H9 (cell line): ENCODE results near the gene RIMBP3C. TPM values are rescaled to one million over a fixed set of nuclear protein-coding genes. Genes with fewer than 3 reads are reported as not detected.

Experiments
- DNase-seq: peaks from one replicate; pipeline ENCODE4 v3.0.0-alpha.2; 2017
- H2AFZ ChIP-seq: one replicate; pipeline ENCODE4 v1.6.1; 2013; ENCODE audit warnings: mild to moderate bottlenecking, low read length, control low read depth, moderate library complexity
- H2AK5ac ChIP-seq: 2 replicates; pipeline ENCODE4 v1.6.1; 2013; ENCODE audit warnings: low read length, control low read depth, mixed read lengths; ENCODE audit not compliant: insufficient read length
- H2BK120ac ChIP-seq: one replicate; pipeline ENCODE4 v1.6.1; 2013; ENCODE audit warnings: low read depth, mild to moderate bottlenecking, low read length, control low read depth, inconsistent platforms; ENCODE audit not compliant: poor library complexity, severe bottlenecking
- H2BK12ac ChIP-seq: 2 replicates; pipeline ENCODE4 v1.6.1; 2013; ENCODE audit warnings: low read length, control low read depth, mixed read lengths, low read depth; ENCODE audit not compliant: insufficient read length
- H2BK15ac ChIP-seq: 2 replicates; pipeline ENCODE4 v1.6.1; 2013; ENCODE audit warnings: low read depth, low read length, control low read depth
- H2BK20ac ChIP-seq: one replicate; pipeline ENCODE4 v1.6.1; 2013; ENCODE audit warnings: low read depth, mild to moderate bottlenecking, low read length, control low read depth, inconsistent platforms; ENCODE audit not compliant: poor library complexity, severe bottlenecking
- H2BK5ac ChIP-seq: 2 replicates; pipeline ENCODE4 v1.6.1; 2013; ENCODE audit warnings: low read length, control low read depth, mixed read lengths; ENCODE audit not compliant: insufficient read length
- H3K14ac ChIP-seq: 2 replicates; pipeline ENCODE4 v1.6.1; 2013; ENCODE audit warnings: low read length, control low read depth; ENCODE audit not compliant: insufficient read depth
- H3K18ac ChIP-seq: 2 replicates; pipeline ENCODE4 v1.6.1; 2013; ENCODE audit warnings: low read depth, mild to moderate bottlenecking, mixed read lengths, low read length, control low read depth; ENCODE audit not compliant: insufficient read length
- H3K23ac ChIP-seq: 2 replicates; pipeline ENCODE4 v1.6.1; 2013; ENCODE audit warnings: low read length, control low read depth, mixed read lengths, low read depth; ENCODE audit not compliant: insufficient read length
- H3K23me2 ChIP-seq: 2 replicates; pipeline ENCODE4 v1.6.1; 2013; ENCODE audit warnings: low read depth, mild to moderate bottlenecking, mixed read lengths, low read length, control low read depth; ENCODE audit not compliant: insufficient read length, poor library complexity, severe bottlenecking
- H3K27ac ChIP-seq: 2 replicates; pipeline ENCODE4 v1.5.1; 2013; ENCODE audit warnings: low read length, control low read depth, mixed read lengths, low read depth; ENCODE audit not compliant: insufficient read length
- H3K27me3 ChIP-seq: 2 replicates; pipeline ENCODE4 v1.6.1; 2013; ENCODE audit warnings: low read length, control low read depth, inconsistent platforms; ENCODE audit not compliant: insufficient read depth
- H3K4ac ChIP-seq: 2 replicates; pipeline ENCODE4 v1.6.1; 2013; ENCODE audit warnings: low read depth, mild to moderate bottlenecking, control low read depth, inconsistent platforms, low read length, moderate library complexity
- H3K4me1 ChIP-seq: 2 replicates; pipeline ENCODE4 v1.6.1; 2013; ENCODE audit warnings: low read length, control low read depth, inconsistent platforms; ENCODE audit not compliant: insufficient read depth
- H3K4me2 ChIP-seq: 2 replicates; pipeline ENCODE4 v1.6.1; 2013; ENCODE audit warnings: low read length, control low read depth, mixed read lengths; ENCODE audit not compliant: insufficient read length, insufficient read depth
- H3K56ac ChIP-seq: 2 replicates; pipeline ENCODE4 v1.6.1; 2013; ENCODE audit warnings: low read depth, mild to moderate bottlenecking, mixed read lengths, low read length, control low read depth; ENCODE audit not compliant: insufficient read length
- H3K79me1 ChIP-seq: 2 replicates; pipeline ENCODE4 v1.6.1; 2013; ENCODE audit warnings: low read depth, mild to moderate bottlenecking, moderate library complexity, low read length, control low read depth, inconsistent platforms; ENCODE audit not compliant: insufficient read depth, poor library complexity, severe bottlenecking
- H3K79me2 ChIP-seq: 2 replicates; pipeline ENCODE4 v1.6.1; 2013; ENCODE audit warnings: low read length, control low read depth, inconsistent platforms; ENCODE audit not compliant: insufficient read depth
- H3K9ac ChIP-seq: 2 replicates; pipeline ENCODE4 v1.6.1; 2013; ENCODE audit warnings: low read length, control low read depth, mixed read lengths; ENCODE audit not compliant: insufficient read length; ENCODE audit errors: extremely low read depth
- H3K9me3 ChIP-seq: one replicate; pipeline ENCODE4 v1.6.1; 2013; ENCODE audit warnings: low read depth, low read length, inconsistent platforms; ENCODE audit not compliant: control insufficient read depth
- H3T11ph ChIP-seq: one replicate; pipeline ENCODE4 v1.6.1; 2013; ENCODE audit warnings: mild to moderate bottlenecking, low read length, control low read depth, inconsistent platforms
- H4K20me1 ChIP-seq: one replicate; pipeline ENCODE4 v1.6.1; 2013; ENCODE audit not compliant: control insufficient read depth, insufficient read length, insufficient read depth
- H4K5ac ChIP-seq: 2 replicates; pipeline ENCODE4 v1.6.1; 2013; ENCODE audit warnings: low read depth, mild to moderate bottlenecking, mixed read lengths, low read length, control low read depth; ENCODE audit not compliant: insufficient read length
- H4K8ac ChIP-seq: replicated peaks from 2 replicates; pipeline ENCODE4 v1.6.1; 2013; ENCODE audit warnings: low read length, control low read depth, mixed read lengths, low read depth; ENCODE audit not compliant: insufficient read length
- H4K91ac ChIP-seq: 2 replicates; pipeline ENCODE4 v1.6.1; 2013; ENCODE audit warnings: low read depth, mild to moderate bottlenecking, moderate library complexity, mixed read lengths, low read length, control low read depth; ENCODE audit not compliant: insufficient read length
- H3K27ac Mint-ChIP-seq, 3 experiments: 2 replicates in 2 of 3; 3 replicates in 1 of 3; pipeline ENCODE4 v1.8.0; 2020 to 2021; ENCODE audit warnings: mixed read lengths in 3 of 3, mild to moderate bottlenecking in 1 of 3, moderate library complexity in 1 of 3
- H3K27me3 Mint-ChIP-seq: 2 replicates; pipeline ENCODE4 v1.8.0; 2021; ENCODE audit warnings: low read depth, mild to moderate bottlenecking, moderate library complexity, mixed read lengths
- H3K36me3 Mint-ChIP-seq, 3 experiments: 2 replicates in 2 of 3; 3 replicates in 1 of 3; pipeline ENCODE4 v1.8.0; 2020 to 2021; ENCODE audit warnings: low read depth in 3 of 3, mixed read lengths in 3 of 3; ENCODE audit not compliant: insufficient read depth in 1 of 3
- H3K4me1 Mint-ChIP-seq, 2 experiments: 2 replicates each; pipeline ENCODE4 v1.8.0; 2020; ENCODE audit warnings: mixed read lengths in 2 of 2
- H3K4me3 Mint-ChIP-seq, 2 experiments: 2 replicates in 1 of 2; 3 replicates in 1 of 2; pipeline ENCODE4 v1.8.0; 2020 to 2021; ENCODE audit warnings: mild to moderate bottlenecking in 2 of 2, mixed read lengths in 2 of 2, moderate library complexity in 1 of 2
- H3K9me3 Mint-ChIP-seq, 2 experiments: 2 replicates in 1 of 2; 3 replicates in 1 of 2; pipeline ENCODE4 v1.8.0; 2020; ENCODE audit warnings: mild to moderate bottlenecking in 2 of 2, mixed read lengths in 2 of 2, moderate library complexity in 1 of 2
- CTCF ChIP-seq: fragments of 200-600 bp; sonication (generic); conservative IDR thresholded peaks from 3 replicates; pipeline ENCODE4 v1.8.0; 2021; ENCODE audit warnings: antibody characterized with exemption, mild to moderate bottlenecking
- WGBS: extraction: QIAGEN DNeasy Blood & Tissue Kit; methylation state at CpG from one replicate; pipeline ENCODE4 v1.1.7; 2013; ENCODE audit warnings: missing lambda C conversion rate, low lambda C conversion rate, mixed read lengths; ENCODE audit not compliant: insufficient read length; ENCODE audit errors: extremely low coverage; 5-methylcytosine and 5-hydroxymethylcytosine counted together
- total RNA-seq: library from RNA; stranded (reverse); gene quantifications from 2 replicates; pipeline ENCODE4 v1.2.1, GENCODE V29; 2021

The RIMBP3C gene
- total RNA-seq, 1 experiment from 2014 or later = 0.44 TPM

- H4K8ac ChIP-seq = no peak overlapping the region
- peaks cover 6 to 19% (median 8%) of the 10 kb centered on the region in 3 experiments; a peak in 6 of 7 replicates for H3K36me3 Mint-ChIP-seq
- no peak overlapping the region for H3K14ac ChIP-seq
- H3K79me2 ChIP-seq = peaks cover 72% of the 10 kb centered on the region
- H3K27ac Mint-ChIP-seq = peak overlapping the region in 1 of 3 experiments; percentile 52; a peak in 1 of 7 replicates
- no peak overlapping the region for H3K56ac ChIP-seq
- no peaks in the 10 kb centered on the region for H3K9me3 Mint-ChIP-seq
- H3K23ac ChIP-seq = no peak overlapping the region
- H3K4me1 Mint-ChIP-seq = peaks cover 38 to 45% of the 10 kb centered on the region in 2 experiments
- H3K9ac ChIP-seq = no peak overlapping the region
- peaks cover 3% of the 10 kb centered on the region for H3K79me1 ChIP-seq
- WGBS = no CpG with 5 or more reads among the region's 4 CpGs
- no peak overlapping the region for H2AK5ac ChIP-seq
- H3K27ac ChIP-seq = no peak overlapping the region
- H2BK120ac ChIP-seq = no peak overlapping the region
- no peak overlapping the region for H2BK12ac ChIP-seq
- no peak overlapping the region for H4K91ac ChIP-seq
- H3K27me3 ChIP-seq = no peaks in the 10 kb centered on the region
- no peak overlapping the region for H4K5ac ChIP-seq
- peaks cover under 1% of the 10 kb centered on the region; the same call in 1 of the 2 replicates for H3K27me3 Mint-ChIP-seq
- no peak overlapping the region for H3K18ac ChIP-seq
- no peak overlapping the region; a peak in 1 of 5 replicates for H3K4me3 Mint-ChIP-seq
- H3K9me3 ChIP-seq = no peaks in the 10 kb centered on the region
- H3K23me2 ChIP-seq = peaks cover 8% of the 10 kb centered on the region
- no peak for TF ChIP-seq CTCF
- no peak overlapping the region for H3K4ac ChIP-seq
- no peak overlapping the region for H2BK5ac ChIP-seq
- H3K4me2 ChIP-seq = no peak overlapping the region
- H2AFZ ChIP-seq = no peak overlapping the region
- no peak overlapping the region for H2BK20ac ChIP-seq
- peaks cover 2% of the 10 kb centered on the region for H4K20me1 ChIP-seq
- H3T11ph ChIP-seq = no peak overlapping the region
- no peak overlapping the region for H2BK15ac ChIP-seq
- no peaks in the 10 kb centered on the region; the same call in 1 of the 2 replicates for H3K4me1 ChIP-seq
- no peak for DNase-seq
Observed at GRCh38 chr22:21571679-21572078, 20.4 kb upstream of the RIMBP3C start.
